ENCODE data around the gene PXK.

DNA sequence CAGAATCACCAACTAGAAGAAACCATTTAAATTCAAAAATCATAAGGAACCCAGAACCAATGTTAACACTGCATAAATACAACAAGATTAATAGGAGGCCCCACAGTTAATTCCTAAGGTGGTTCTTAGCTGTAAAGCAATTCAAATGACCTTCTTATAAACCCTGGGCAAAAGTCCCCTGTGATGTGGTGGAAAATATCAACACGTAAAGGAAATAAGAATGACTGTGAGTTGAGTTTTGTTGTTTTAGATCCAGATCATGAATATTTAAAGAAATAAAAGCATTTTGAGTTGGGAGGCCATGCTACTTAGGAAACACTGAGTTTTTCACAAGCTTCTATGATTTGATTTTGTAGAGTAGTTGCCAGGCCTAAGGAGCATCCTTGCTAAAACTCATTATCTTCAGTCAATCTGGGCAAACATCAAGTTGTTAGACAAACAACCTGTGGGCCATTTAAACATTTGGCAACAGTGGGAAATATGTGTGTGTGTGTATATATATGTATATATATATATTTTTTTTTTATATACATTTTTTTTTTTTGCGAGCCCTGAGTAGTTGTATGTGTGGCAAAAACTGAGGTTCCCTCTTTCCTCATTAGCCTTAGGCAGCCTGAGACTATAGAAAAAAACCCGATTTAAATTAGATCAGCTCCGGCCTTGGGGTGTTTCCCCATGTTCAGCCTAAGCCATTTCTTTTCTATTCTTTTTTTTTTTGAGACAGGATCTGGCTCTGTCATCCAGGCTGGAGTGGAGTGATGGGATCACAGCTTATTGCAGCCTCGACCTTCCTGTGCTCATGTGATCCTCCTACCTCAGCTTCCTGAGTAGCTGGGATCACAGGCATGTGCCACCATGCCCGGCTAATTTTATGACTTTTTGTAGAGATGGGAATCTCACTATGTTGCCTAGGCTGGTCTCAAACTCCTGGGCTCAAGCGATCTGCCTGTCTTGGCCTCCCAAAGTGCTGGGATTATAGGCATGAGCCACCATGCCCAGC lies 8.0 kb upstream of the PXK start:
- TF ChIP-seq, protein P1, sequence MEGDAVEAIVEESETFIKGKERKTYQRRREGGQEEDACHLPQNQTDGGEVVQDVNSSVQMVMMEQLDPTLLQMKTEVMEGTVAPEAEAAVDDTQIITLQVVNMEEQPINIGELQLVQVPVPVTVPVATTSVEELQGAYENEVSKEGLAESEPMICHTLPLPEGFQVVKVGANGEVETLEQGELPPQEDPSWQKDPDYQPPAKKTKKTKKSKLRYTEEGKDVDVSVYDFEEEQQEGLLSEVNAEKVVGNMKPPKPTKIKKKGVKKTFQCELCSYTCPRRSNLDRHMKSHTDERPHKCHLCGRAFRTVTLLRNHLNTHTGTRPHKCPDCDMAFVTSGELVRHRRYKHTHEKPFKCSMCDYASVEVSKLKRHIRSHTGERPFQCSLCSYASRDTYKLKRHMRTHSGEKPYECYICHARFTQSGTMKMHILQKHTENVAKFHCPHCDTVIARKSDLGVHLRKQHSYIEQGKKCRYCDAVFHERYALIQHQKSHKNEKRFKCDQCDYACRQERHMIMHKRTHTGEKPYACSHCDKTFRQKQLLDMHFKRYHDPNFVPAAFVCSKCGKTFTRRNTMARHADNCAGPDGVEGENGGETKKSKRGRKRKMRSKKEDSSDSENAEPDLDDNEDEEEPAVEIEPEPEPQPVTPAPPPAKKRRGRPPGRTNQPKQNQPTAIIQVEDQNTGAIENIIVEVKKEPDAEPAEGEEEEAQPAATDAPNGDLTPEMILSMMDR (IDR thresholded peaks at IDR 0.05), result no peak
- no peak for TF ChIP-seq POLR2A (IDR thresholded peaks at IDR 0.05)
